CD4-positive, alpha-beta T cell (primary cell): ENCODE measurements around the gene DEPDC7. TPM values are rescaled to one million over a fixed set of nuclear protein-coding genes. Genes with fewer than 3 reads are reported as not detected.

Source experiments
- ATAC-seq: fragments of 200-7000 bp; cut with Tn5 transposase; one replicate; pipeline ENCODE4 v1.10.0; 2022; ENCODE audit warnings: mild to moderate bottlenecking; ENCODE audit not compliant: poor library complexity
- CTCF ChIA-PET: fragments of 350-600 bp; sonication (Branson Sonifier 250); formaldehyde crosslinking; loops from one replicate; lab custom pipeline; 2021; ENCODE audit warnings: antibody characterized with exemption, inconsistent platforms; lab: Charles Lee
- POLR2A ChIA-PET: fragments of 350-600 bp; sonication (Branson Sonifier 250); formaldehyde crosslinking; loops from one replicate; lab custom pipeline; 2021; ENCODE audit warnings: antibody characterized with exemption, inconsistent platforms; lab: Charles Lee
- DNase-seq, 14 experiments: peaks; one replicate each; pipeline ENCODE4 v3.0.0-alpha.2; 2013 to 2020; ENCODE audit warnings: mixed read lengths in 2 of 14
- H3K27ac ChIP-seq, 2 donors: one replicate each; pipeline versions ENCODE4 v1.5.1 to v1.7.0; 2013; ENCODE audit warnings: low read length in 2 of 2, low read depth in 1 of 2, mild to moderate bottlenecking in 1 of 2
- H3K27me3 ChIP-seq, 2 experiments: 1 replicate in 1 of 2; 2 replicates in 1 of 2; pipeline versions ENCODE4 v1.6.1 to v1.7.0; 2013; ENCODE audit warnings: low read length in 2 of 2, control low read depth in 1 of 2, mild to moderate bottlenecking in 1 of 2, moderate library complexity in 1 of 2; ENCODE audit not compliant: insufficient read depth in 2 of 2, control insufficient read depth in 1 of 2
- H3K36me3 ChIP-seq: one replicate; pipeline ENCODE4 v1.6.1; 2013; ENCODE audit warnings: low read length, control low read depth; ENCODE audit not compliant: insufficient read depth
- H3K4me1 ChIP-seq: one replicate; pipeline ENCODE4 v1.6.1; 2013; ENCODE audit warnings: low read length, control low read depth; ENCODE audit not compliant: insufficient read depth
- H3K4me3 ChIP-seq: one replicate; pipeline ENCODE4 v1.5.1; 2013; ENCODE audit warnings: mild to moderate bottlenecking, low read length, moderate library complexity
- H3K9me3 ChIP-seq, 2 experiments: 1 replicate in 1 of 2; 2 replicates in 1 of 2; pipeline versions ENCODE4 v1.6.1 to v1.7.0; 2013; ENCODE audit warnings: low read length in 2 of 2, mild to moderate bottlenecking in 2 of 2, control low read depth in 1 of 2, moderate library complexity in 1 of 2; ENCODE audit not compliant: control insufficient read depth in 1 of 2, insufficient read depth in 1 of 2
- H3K27ac Mint-ChIP-seq: one replicate; pipeline ENCODE4 v1.8.0; 2020; ENCODE audit warnings: mixed read lengths
- H3K27me3 Mint-ChIP-seq: one replicate; pipeline ENCODE4 v1.8.0; 2021; ENCODE audit warnings: mixed read lengths
- H3K36me3 Mint-ChIP-seq: one replicate; pipeline ENCODE4 v1.8.0; 2021; ENCODE audit warnings: low read depth, mixed read lengths
- H3K4me1 Mint-ChIP-seq: one replicate; pipeline ENCODE4 v1.8.0; 2021; ENCODE audit warnings: low read depth, mixed read lengths
- H3K4me3 Mint-ChIP-seq: one replicate; pipeline ENCODE4 v1.8.0; 2020; ENCODE audit warnings: mild to moderate bottlenecking, mixed read lengths
- H3K9me3 Mint-ChIP-seq: one replicate; pipeline ENCODE4 v1.8.0; 2020; ENCODE audit warnings: mixed read lengths
- intact Hi-C, 2 experiments: fragments of 100-400 bp; cut with DNase I in 1 of 2; cut with micrococcal nuclease in 1 of 2; formaldehyde crosslinking; loops; one replicate each; pipeline versions ENCODE4 v1.15.1 to v1.9.0; 2023 to 2025; cut with DNase I, micrococcal nuclease
- total RNA-seq, 174 experiments: library from RNA in 2 of 174; stranded (reverse) in 2 of 174; gene quantifications; one replicate each; pipeline ENCODE4 v1.2.3 and lab custom pipeline; 2021 to 2026
- TF ChIP-seq, protein P1 (sequence below): fragments of 200-600 bp; IDR thresholded peaks from one replicate; pipeline ENCODE4 v1.8.0; 2022; ENCODE audit warnings: antibody characterized with exemption, mild to moderate bottlenecking

The DEPDC7 gene
- total RNA-seq, 2 experiments from 2014 or later, result 2.9 to 3.1 TPM

DNA sequence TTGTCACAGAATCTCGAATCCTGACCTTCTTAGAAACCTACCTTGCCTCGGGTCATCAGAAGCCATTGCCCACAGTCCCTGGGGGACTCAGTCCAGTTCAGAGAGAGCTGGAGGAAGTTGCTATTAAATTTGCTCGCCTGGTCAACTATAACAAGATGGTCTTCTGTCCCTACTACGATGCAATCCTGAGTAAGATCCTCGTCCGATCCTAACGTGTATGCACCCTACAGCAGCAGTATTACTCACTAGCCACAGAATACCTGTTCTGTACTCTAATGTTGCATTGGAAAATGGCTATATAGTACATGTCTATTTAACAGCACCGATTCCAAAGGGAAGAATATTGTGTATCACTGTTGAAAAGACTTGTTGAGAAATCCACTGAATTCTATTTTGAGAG, 56.8 kb downstream of the DEPDC7 start:
- H3K4me1 ChIP-seq, result no peaks in the 10 kb centered on the region
- H3K4me3 ChIP-seq, result no peak overlapping the region
- Mint-ChIP-seq H3K27me3 (no peaks in the 10 kb centered on the region), H3K27ac (no peak overlapping the region), H3K4me3 (no peak overlapping the region), H3K4me1 (no peaks in the 10 kb centered on the region), H3K9me3 (no peaks in the 10 kb centered on the region), H3K36me3 (peaks cover 74% of the 10 kb centered on the region)
- H3K9me3 ChIP-seq, result no peaks in the 10 kb centered on the region
- ChIA-PET CTCF (no interaction called here), POLR2A (no interaction called here)
- no peaks in the 10 kb centered on the region for H3K27me3 ChIP-seq
- H3K27ac ChIP-seq, result no peak overlapping the region
- peaks cover 79% of the 10 kb centered on the region for H3K36me3 ChIP-seq
- TF ChIP-seq, protein P1, sequence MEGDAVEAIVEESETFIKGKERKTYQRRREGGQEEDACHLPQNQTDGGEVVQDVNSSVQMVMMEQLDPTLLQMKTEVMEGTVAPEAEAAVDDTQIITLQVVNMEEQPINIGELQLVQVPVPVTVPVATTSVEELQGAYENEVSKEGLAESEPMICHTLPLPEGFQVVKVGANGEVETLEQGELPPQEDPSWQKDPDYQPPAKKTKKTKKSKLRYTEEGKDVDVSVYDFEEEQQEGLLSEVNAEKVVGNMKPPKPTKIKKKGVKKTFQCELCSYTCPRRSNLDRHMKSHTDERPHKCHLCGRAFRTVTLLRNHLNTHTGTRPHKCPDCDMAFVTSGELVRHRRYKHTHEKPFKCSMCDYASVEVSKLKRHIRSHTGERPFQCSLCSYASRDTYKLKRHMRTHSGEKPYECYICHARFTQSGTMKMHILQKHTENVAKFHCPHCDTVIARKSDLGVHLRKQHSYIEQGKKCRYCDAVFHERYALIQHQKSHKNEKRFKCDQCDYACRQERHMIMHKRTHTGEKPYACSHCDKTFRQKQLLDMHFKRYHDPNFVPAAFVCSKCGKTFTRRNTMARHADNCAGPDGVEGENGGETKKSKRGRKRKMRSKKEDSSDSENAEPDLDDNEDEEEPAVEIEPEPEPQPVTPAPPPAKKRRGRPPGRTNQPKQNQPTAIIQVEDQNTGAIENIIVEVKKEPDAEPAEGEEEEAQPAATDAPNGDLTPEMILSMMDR, result no peak
- intact Hi-C loops, result no loop called here
- ATAC-seq (no peak), DNase-seq (no peak)

Other genes with a start within 250 kb of the DEPDC7 start
- gene CCDC73, start 221.2 kb upstream of the DEPDC7 start, total RNA-seq, result not detected
- gene PRRG4, start 186.0 kb upstream of the DEPDC7 start, total RNA-seq, result under 1 TPM in 1 of 2 experiments, not detected in 1; 0.05 TPM
- 10 to 100 TPM in 1 of 2 experiments, 1 to 10 TPM in 1; 9.0 to 10.1 TPM for gene QSER1, start 123.1 kb upstream of the DEPDC7 start, total RNA-seq
- 10 to 100 TPM in 1 of 2 experiments, 1 to 10 TPM in 1; 9.8 to 11.9 TPM for gene TCP11L1, start 23.7 kb downstream of the DEPDC7 start, total RNA-seq
- gene CSTF3, start 145.6 kb downstream of the DEPDC7 start, total RNA-seq, result 1 to 10 TPM; 6.4 to 9.9 TPM
- gene HIPK3, start 241.5 kb downstream of the DEPDC7 start, total RNA-seq, result 10 to 100 TPM; 38.1 to 38.9 TPM